Fibroblast of pulmonary artery (primary cell): ENCODE measurements around the gene GLIS1.

Experiments
- DNase-seq: peaks from one replicate; pipeline ENCODE4 v3.0.0-alpha.2; 2010; ENCODE audit warnings: low read depth
- H3K4me3 ChIP-seq: replicated peaks from 2 replicates; pipeline ENCODE4 v1.5.1; 2011; ENCODE audit warnings: low read depth, mild to moderate bottlenecking, control low read depth, low read length, moderate library complexity
- CTCF ChIP-seq: IDR thresholded peaks from 2 replicates; pipeline ENCODE4 v1.5.1; 2011; ENCODE audit warnings: mild to moderate bottlenecking, control low read depth, low read length, inconsistent platforms; ENCODE audit errors: missing control alignments

The GLIS1 gene

DNA sequence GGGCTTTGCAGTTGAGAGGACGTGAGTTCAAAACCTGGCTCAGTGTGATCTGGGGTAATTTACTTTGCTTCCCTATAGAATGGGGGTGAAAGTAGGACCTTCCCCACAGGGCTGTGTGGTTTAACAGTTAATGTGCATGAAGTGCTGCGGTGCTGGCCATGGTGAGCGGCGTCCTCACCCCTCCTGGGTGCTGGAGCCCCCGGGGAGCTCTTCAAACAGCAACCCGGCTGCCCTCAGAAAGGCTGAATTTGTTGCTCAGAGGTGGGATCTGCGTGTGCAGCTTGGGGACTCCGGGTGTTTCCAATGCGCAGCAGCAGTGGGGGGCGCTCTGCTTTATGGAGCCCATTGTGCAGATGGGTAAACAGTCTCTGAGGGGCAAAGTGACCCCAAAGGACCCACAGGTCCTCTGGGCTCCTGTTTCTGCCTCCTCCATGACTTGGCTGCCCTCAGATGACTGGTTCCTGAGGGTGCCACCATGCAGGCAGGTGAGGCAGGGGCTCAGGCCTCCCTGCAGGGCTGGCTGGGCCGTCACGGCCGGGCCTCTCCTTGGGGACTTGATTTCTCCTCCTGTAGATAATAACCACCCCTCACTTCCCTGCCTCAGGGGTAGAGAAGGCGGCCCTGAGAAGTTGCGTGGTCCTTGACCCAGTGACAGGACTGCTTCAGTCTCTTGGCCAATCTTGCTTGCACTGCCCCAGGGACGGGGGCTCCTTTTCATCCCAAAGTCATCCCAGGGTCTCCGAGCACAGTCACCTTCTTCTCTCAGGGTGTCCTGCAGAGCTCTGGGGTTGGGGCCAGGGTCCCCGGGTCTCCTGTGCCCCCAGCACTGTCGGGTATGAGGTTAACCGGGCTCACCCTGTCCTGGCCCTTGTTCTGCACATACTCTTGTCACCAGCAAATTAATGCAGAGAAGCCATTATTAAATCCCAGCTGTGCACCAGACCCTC is 239.4 kb downstream of the GLIS1 start:
- TF ChIP-seq CTCF, result no peak
- H3K4me3 ChIP-seq, result no peak overlapping the region
- no peak for DNase-seq

DNA sequence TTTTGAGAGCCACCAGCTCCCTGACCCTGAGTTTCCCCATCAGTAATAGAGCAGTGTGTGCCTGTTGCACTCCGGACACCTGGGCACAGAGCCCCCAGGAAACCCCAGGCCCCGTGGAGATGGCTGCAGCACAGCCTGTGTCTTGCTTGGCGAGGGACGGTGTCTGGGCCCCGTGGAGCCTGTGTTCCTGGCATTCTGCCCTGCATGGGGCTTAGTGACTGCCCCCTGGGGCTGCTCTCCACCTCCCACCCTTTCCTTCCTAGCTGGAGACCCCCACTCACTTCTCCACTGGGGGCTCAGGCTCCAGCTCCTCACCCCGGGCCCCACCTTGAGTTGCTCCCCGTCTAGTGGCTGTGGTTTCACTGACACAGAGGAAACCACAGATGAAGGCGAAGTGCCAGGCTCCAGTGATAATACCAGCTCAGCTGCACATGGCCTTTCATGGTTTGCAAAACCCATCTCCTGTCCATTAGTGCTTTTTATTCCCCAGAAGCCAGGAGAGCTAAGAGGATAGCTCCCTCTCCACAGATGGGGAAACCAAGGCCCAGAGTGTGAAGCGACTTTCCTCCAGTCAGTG is 240.3 kb downstream of the GLIS1 start:
- no peak overlapping the region for H3K4me3 ChIP-seq
- no peak for TF ChIP-seq CTCF
- DNase-seq, result peak; percentile 19

DNA sequence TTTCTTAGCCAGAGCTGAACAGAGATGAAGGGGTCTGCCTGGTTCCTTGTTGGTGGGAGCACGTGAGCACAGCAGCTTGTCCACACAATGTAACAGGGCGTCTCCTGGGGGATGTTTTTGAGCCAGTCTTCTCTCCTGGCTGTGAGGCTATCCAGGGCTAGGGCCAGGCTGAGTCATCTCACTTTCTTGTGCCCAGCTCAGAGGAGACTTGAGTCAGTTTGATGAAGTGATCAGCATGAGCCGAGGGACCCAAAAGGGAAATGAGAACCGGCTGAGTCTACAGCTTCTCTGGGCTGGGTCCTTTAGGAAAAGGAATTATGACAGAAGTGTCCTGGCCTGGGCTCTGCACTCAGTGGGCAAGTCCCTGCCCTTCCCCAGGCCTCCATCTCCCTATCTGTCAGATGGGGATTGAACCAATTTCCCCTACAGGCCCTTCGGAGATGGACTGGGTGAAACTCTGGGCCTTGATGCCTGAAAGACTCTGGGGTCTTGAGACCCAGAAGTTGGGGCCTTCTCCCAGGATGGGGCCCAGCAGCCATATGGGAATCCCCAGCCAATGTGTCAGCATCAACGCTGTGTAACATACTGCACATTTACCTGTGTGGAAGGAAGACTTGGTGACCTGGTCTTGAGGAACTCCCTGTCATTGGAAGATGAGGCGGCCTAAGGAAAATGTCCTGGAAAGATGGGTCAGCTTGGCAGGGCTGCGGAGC is 243.2 kb downstream of the GLIS1 start:
- DNase-seq, result no peak
- H3K4me3 ChIP-seq, result no peak overlapping the region
- no peak for TF ChIP-seq CTCF

- no peak for TF ChIP-seq CTCF
- no peak overlapping the region for H3K4me3 ChIP-seq
- no peak for DNase-seq
Observed at GRCh38 chr1:53490351-53490750, 248.6 kb downstream of the GLIS1 start.

DNA sequence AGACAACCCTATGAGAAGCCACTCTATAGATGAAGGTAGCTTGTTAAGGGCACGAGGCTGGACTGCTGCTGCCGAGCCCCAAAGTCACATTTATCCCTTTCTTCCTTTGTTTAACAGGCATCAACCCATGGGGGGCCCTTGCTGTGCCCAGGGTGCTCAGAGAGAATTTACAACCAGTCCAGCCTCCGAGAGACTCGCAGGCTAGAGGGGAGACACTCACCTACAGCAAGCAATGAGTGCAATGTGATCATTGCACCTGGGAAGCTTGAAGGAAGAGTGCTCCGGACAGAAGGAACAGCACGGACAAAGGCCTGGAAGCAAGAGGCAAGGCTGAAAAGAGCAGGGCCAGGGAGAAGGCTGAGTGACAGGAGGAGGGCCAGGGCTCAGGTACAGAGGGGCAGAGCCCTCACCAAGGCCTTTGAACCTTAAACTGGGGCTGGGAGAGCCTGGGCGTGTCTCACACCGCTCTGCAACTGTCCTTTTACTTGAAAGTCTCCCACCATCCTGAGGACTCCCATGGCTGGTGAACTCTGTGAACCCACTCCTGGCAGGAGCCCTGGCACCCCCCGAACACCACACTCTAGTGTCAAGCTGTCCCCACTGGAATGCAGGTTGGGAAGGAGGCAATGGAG is 252.5 kb downstream of the GLIS1 start:
- no peak overlapping the region for H3K4me3 ChIP-seq
- no peak for DNase-seq
- TF ChIP-seq CTCF, result no peak

DNA sequence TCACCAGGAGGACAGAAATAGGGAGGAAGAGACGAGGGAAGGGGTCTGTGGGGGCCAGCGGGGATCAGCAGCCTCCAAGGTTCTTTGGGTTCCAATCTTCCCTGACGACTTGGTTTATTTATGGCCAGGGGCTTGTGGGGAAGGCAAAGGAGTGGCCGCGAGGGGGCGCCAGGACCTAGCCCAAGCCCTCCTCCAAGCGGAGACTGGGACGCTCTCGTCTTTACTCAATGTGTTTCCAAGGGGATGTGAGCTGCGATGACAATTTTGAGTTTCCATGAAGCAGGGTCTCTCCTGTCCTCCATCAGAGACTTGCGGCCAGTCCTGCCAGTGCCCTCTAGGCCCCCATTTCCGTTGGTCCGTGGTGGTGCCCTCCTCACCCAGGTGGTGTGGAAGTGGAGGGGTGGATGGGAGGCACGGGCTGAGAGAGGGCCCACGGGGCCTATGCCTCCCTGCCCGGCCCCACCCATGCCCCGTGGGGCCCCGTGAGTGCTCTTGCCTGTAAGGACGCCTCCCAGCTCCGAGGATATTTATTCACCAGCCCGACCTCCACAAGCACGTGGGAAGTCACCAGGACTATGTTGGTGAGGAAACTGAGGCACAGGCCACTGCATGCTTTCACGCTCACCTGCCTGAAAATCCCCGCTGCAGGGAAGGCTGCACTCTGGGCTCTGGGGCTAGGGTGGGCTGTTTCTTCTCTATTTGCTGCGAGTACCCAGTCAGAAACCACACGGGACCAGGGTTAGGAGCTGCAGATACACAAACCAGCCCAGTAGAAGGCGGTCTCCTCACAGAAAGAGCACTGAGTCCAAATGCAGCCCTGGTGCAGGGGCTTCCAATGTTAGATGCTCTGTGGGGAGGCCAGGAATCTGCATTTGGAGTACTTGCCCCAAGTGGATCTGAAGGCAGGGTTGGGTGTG is 253.2 kb downstream of the GLIS1 start:
- no peak overlapping the region for H3K4me3 ChIP-seq
- DNase-seq, result peak; percentile 85
- TF ChIP-seq CTCF, result peak; percentile 88
